Measurements from ENCODE around the gene MMP28.

DNA sequence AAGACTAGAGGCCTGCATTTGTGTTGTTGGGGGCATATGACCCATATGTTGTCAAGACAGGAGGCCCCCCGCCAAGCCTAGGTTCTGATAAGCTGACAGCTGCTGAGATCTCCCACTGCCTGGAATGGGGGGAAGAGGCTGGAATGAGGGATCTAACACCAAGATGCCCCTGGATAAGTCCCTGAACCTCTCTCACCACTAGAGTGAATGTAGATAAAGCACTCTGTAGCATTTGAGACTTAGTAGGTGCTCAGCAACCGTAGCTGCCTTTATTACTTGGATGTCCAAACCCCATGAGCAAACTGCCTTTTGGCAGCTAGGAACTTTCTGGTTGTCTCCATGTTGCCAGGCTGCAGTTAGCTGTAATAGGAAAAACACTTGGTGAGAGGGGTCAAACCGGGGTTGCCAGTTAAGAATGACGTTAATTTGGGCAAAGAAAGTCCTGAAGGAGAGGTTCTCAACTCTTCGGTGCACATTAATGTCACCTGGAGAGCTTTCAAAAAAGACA lies 68.4 kb downstream of the MMP28 start:
- TF ChIP-seq, protein P1, sequence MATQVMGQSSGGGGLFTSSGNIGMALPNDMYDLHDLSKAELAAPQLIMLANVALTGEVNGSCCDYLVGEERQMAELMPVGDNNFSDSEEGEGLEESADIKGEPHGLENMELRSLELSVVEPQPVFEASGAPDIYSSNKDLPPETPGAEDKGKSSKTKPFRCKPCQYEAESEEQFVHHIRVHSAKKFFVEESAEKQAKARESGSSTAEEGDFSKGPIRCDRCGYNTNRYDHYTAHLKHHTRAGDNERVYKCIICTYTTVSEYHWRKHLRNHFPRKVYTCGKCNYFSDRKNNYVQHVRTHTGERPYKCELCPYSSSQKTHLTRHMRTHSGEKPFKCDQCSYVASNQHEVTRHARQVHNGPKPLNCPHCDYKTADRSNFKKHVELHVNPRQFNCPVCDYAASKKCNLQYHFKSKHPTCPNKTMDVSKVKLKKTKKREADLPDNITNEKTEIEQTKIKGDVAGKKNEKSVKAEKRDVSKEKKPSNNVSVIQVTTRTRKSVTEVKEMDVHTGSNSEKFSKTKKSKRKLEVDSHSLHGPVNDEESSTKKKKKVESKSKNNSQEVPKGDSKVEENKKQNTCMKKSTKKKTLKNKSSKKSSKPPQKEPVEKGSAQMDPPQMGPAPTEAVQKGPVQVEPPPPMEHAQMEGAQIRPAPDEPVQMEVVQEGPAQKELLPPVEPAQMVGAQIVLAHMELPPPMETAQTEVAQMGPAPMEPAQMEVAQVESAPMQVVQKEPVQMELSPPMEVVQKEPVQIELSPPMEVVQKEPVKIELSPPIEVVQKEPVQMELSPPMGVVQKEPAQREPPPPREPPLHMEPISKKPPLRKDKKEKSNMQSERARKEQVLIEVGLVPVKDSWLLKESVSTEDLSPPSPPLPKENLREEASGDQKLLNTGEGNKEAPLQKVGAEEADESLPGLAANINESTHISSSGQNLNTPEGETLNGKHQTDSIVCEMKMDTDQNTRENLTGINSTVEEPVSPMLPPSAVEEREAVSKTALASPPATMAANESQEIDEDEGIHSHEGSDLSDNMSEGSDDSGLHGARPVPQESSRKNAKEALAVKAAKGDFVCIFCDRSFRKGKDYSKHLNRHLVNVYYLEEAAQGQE (IDR thresholded peaks at IDR 0.05; ENCODE audit: low read depth), result no peak
- TF ChIP-seq, protein P2, sequence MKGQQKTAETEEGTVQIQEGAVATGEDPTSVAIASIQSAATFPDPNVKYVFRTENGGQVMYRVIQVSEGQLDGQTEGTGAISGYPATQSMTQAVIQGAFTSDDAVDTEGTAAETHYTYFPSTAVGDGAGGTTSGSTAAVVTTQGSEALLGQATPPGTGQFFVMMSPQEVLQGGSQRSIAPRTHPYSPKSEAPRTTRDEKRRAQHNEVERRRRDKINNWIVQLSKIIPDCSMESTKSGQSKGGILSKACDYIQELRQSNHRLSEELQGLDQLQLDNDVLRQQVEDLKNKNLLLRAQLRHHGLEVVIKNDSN (IDR thresholded peaks at IDR 0.05), result no peak
- TF ChIP-seq NFIC (IDR thresholded peaks at IDR 0.05) (no peak), EP300 (IDR thresholded peaks at IDR 0.05; ENCODE audit: borderline replicate concordance) (no peak), MAX (IDR thresholded peaks at IDR 0.05) (no peak), TEAD4 (IDR thresholded peaks at IDR 0.05) (no peak), RAD21 (IDR thresholded peaks at IDR 0.05; ENCODE audit: low read depth) (no peak), YY1 (IDR thresholded peaks at IDR 0.05; ENCODE audit: low read depth) (no peak), CEBPB (IDR thresholded peaks at IDR 0.05) (no peak), CREB1 (IDR thresholded peaks at IDR 0.05; ENCODE audit: low read depth) (no peak), EGR1 (IDR thresholded peaks at IDR 0.05) (no peak), ZBTB7A (IDR thresholded peaks at IDR 0.05; ENCODE audit: low read depth) (no peak)
